Mammary epithelial cell (primary cell): ENCODE results near the gene ISX.

Experiments
- EZH2 ChIP-seq: IDR thresholded peaks from 2 replicates; pipeline ENCODE4 v1.6.1; 2012; ENCODE audit warnings: low read length, inconsistent platforms, borderline replicate concordance
- TF ChIP-seq, protein P1 (sequence below), 2 donors: IDR thresholded peaks in 1 of 2; conservative IDR thresholded peaks in 1 of 2; 2 replicates each; pipeline ENCODE4 v1.5.1; 2011 to 2012; ENCODE audit warnings: inconsistent platforms in 2 of 2, low read length in 2 of 2, mild to moderate bottlenecking in 2 of 2, control low read depth in 1 of 2, low read depth in 1 of 2; ENCODE audit not compliant: insufficient read depth in 1 of 2; ENCODE audit errors: extremely low read depth in 1 of 2

DNA sequence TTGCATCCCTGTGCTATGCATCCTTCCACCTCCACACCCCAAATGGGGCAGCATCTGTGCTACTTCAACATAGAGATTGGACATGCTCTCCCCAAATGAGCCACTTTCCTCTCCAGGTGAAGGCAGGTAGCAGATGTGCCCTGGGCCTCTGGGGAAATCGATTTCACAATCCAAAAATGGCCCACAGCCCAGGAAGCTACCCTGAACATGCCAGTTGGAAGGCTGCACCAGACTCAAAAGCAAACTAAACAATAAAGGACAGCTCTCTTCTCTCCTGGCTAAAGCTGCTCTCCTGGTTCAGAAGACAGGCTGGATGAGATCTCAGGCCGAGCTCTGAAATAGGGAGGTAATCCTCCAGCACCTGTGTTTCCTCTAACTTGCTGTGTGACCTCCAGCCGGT is 19.7 kb downstream of the ISX start:
- TF ChIP-seq, protein P1, sequence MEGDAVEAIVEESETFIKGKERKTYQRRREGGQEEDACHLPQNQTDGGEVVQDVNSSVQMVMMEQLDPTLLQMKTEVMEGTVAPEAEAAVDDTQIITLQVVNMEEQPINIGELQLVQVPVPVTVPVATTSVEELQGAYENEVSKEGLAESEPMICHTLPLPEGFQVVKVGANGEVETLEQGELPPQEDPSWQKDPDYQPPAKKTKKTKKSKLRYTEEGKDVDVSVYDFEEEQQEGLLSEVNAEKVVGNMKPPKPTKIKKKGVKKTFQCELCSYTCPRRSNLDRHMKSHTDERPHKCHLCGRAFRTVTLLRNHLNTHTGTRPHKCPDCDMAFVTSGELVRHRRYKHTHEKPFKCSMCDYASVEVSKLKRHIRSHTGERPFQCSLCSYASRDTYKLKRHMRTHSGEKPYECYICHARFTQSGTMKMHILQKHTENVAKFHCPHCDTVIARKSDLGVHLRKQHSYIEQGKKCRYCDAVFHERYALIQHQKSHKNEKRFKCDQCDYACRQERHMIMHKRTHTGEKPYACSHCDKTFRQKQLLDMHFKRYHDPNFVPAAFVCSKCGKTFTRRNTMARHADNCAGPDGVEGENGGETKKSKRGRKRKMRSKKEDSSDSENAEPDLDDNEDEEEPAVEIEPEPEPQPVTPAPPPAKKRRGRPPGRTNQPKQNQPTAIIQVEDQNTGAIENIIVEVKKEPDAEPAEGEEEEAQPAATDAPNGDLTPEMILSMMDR (conservative IDR thresholded peaks at IDR 0.05 in 1 of 2, IDR thresholded peaks at IDR 0.05 in 1 of 2; ENCODE audit: extremely low read depth in 1 of 2, insufficient read depth in 1 of 2, low read depth in 1 of 2, low read length in 2 of 2): no peak
- TF ChIP-seq EZH2: no peak
